Retina (tissue), 1 donor: ENCODE data around the gene GPRIN3.
"Not testable (repeated sequence)": the region's sequence is repeated elsewhere in the genome, so short reads cannot be mapped to it uniquely, and the experiment has no call there.

ENCODE experiments used
- DNase-seq: peaks from one replicate; pipeline ENCODE4 v3.0.0-alpha.2; 2016

GPRIN3 gene

DNA sequence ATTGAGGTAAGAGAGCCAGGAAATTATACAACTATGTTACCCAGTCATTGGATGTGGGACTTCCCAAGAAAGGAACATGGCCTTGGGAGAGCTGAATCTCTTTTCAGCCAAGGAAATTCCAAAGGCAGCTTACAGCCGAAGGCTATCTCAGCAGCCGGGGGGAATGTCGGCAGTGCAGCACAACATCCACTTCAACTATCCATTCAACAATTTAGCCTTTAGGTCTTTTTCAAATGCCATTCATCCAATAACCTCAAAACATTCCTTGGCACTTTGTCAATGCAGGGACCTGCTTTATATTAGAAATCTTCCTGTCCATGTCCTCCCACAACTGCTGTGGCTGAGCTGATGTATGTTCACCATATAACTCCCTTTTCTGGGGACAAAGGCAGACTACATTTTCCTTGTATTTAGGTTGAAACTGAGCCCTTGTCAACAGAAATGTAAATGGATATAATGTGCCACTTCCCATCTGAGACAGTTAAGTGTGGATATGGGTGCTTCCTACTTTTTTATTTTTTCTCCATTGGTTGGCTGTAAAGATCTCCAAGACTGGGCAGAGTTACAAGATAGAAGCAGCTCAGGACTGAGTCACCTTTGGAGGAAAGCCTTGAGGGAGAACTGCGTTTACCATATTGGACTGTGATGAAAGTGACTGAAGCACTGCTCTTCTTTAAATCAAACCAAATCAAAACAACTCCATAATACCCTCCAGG lies 94.8 kb downstream of the GPRIN3 start:
- DNase-seq: no peak

DNA sequence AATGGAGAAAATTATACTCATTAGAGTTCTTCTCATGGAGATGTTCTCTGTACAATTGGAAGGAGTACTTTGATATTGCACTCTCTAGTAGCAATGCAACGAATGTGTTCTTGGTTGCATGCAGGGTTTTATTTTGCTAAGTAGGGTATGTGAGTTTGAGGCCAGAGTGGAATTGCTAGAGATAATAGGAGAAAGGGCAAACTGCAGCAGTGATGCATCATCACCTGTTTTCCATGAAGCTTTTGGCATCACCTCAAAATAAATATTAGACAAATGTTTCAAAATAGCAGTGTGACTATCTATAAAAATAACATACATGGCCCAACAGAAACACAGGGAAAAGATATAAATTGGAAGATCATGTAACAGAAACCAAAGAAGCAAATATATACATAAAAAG lies 103.0 kb downstream of the GPRIN3 start:
- no peak for DNase-seq

DNA sequence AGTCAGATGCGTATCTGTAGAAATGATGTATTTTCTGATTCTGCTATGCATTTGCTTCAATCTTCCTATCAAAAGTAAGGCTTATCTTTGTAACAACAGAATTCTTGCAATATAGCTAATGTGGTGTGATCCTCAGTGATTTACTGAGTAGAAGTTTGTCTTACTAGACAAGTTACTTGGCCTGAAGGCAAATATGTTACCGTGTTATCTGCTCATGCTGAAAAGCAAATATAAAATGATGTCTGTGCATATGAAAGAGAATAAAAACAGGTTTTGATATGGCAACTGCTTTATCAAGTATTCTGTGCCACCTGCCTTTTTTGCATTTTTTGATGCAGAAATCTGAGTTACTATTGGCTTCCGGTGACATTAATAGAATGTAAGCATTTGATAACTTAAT lies 103.7 kb downstream of the GPRIN3 start:
- DNase-seq: no peak

DNA sequence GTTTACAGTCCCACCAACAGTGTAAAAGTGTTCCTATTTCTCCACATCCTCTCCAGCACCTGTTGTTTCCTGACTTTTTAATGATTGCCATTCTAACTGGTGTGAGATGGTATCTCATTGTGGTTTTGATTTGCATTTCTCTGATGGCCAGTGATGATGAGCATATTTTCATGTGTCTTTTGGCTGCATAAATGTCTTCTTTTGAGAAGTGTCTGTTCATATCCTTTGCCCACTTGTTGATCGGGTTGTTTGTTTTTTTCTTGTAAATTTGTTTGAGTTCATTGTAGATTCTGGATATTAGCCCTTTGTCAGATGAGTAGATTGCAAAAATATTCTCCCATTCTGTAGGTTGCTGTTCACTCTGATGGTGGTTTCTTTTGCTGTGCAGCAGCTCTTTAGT lies 108.2 kb downstream of the GPRIN3 start:
- not testable (repeated sequence) for DNase-seq

DNA sequence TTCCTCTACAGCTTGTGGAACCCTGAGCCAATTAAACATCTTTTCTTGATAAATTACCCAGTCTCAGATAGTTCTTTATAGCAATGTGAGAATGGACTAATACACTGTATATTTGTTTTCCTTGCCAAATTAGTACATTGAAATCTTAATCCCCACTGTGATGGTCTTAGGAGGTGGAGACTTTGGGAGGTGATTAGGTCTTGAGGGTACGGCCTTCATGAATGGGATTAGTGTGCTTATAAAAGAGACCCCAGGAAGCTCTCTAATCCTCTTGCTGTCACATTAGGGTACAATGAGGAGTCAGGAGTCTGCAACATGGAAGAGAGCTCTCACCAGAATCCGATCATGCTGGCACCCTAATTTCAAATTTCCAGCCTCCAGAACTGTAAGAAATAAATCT lies 109.7 kb downstream of the GPRIN3 start:
- DNase-seq: no peak

DNA sequence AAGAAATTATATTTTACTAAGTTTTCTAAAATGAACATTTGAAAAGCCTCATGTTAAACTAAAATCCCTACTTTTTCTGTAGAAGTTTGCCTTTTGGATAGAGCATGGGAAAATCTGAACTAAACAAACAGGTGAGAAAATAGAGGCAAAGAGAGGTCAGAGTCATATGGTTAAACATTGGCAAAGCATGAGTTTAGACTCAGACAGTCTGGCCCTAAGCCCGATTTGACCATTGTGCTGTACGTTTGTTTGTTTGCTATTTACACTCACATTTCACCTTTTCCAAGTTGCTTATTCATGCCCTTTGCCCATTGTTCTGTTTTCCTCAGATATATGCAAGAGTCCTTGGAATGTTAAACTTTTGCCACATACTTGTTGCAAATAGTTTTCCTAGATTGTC lies 110.9 kb downstream of the GPRIN3 start:
- no peak for DNase-seq

DNA sequence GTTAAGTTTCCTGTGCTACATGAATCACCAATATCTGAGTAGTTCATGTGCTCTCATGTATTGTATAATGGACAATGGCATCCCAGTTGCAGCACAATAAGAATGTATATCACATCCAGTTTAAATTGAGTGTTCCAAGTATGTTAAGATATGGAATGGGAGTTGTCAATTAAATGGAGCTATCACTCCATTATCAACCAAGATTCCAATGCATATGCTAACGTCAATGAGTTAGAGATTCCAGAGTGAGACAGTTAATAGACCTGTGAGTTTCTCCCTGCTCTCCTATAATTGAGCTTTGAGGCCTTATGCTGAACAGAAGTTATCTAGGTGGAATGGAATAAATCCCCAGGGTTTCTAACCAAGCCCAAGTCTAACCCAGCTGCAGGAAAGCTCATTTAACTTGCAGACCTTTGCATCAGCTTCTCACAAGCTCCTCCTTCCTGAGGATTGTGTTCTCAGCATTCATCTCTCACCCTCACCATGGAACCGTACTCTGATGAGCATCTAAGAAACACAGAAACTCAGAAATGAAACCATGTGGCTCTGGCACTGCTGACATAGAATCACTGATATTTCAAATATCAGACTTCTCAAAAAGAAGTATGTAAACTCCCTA lies 111.4 kb downstream of the GPRIN3 start:
- no peak for DNase-seq

DNA sequence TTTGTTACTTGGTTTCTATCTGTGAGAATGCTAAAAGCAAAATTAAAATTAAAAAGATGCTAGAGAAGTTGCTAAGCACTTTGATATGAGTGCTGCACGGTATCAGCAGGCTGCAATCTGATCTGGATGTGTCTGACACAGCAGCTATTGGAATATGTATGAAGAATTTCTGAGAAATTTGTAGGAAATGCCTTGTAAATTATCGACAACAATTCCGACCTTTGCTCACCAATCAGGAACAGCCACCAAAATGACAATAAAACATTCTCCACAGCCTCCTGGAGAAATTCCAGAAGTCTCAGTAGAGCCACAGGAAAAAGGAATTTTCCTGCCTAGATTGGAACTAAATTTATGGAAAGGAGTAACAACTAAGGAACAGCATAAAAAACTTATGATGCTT lies 113.8 kb downstream of the GPRIN3 start:
- DNase-seq: no peak
